Suprapubic skin (tissue), 4 donors: ENCODE data around the gene NHLH1.

ENCODE experiments used
- EP300 ChIP-seq: sonication (generic); formaldehyde crosslinking; IDR thresholded peaks from one replicate; pipeline ENCODE4 v1.6.1; 2017; ENCODE audit warnings: antibody characterized with exemption
- POLR2A ChIP-seq, 2 donors: fragments of 450-650 bp; IDR thresholded peaks; one replicate each; pipeline ENCODE4 v1.6.1; 2017; ENCODE audit warnings: antibody characterized with exemption in 2 of 2, mild to moderate bottlenecking in 2 of 2, moderate library complexity in 2 of 2
- POLR2AphosphoS5 ChIP-seq, 3 donors: sonication (generic); formaldehyde crosslinking; IDR thresholded peaks; one replicate each; pipeline ENCODE4 v1.6.1; 2017; ENCODE audit warnings: antibody characterized with exemption in 3 of 3
- TF ChIP-seq, protein P1 (sequence below), 2 donors: fragments of 200-600 bp in 1 of 2; fragments of 450-650 bp in 1 of 2; sonication (generic) in 1 of 2; IDR thresholded peaks; one replicate each; pipeline ENCODE4 v1.5.1; 2016 to 2019; ENCODE audit warnings: antibody characterized with exemption in 2 of 2, mild to moderate bottlenecking in 1 of 2, moderate library complexity in 1 of 2

DNA sequence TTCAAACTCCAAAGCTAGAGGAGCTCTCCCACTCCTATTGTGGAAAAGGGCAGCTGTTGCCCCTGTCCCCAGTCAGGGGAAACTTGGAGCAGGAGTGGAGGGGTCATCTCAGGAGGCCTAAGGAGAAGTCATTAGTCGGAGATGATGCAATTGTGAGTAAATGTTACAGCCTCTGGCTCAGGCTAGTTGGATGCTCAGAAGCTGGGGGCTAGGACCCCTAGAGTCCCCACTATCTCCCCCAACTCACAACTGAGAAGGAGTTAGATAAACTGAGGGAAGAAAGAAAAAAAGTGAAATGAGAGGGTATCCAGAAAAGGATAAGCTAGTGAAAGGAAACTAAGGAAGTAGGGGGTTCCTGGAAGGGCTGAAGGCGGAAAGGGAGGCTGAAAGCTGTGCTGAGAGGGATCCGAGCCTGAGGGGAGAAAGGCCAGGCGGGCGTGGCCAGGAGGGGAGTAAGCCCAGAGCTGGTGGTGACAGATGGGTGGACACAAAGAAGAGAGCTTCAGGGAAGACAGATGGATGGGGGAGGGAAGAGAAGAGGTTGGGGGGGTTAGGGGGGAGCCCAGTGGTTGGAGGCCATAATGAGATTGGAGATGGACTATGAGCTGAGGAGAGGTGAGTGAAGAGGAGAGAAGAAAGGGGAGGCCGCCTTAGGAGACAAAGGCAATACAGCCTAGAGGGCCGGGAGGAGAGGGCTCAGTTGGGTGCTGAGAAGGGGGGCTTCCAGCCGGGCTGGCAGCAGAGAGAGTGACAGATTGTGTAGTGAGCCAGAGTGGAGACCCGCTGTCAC is 4.5 kb upstream of the NHLH1 start:
- TF ChIP-seq, protein P1, sequence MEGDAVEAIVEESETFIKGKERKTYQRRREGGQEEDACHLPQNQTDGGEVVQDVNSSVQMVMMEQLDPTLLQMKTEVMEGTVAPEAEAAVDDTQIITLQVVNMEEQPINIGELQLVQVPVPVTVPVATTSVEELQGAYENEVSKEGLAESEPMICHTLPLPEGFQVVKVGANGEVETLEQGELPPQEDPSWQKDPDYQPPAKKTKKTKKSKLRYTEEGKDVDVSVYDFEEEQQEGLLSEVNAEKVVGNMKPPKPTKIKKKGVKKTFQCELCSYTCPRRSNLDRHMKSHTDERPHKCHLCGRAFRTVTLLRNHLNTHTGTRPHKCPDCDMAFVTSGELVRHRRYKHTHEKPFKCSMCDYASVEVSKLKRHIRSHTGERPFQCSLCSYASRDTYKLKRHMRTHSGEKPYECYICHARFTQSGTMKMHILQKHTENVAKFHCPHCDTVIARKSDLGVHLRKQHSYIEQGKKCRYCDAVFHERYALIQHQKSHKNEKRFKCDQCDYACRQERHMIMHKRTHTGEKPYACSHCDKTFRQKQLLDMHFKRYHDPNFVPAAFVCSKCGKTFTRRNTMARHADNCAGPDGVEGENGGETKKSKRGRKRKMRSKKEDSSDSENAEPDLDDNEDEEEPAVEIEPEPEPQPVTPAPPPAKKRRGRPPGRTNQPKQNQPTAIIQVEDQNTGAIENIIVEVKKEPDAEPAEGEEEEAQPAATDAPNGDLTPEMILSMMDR (IDR thresholded peaks at IDR 0.05): no peak
- TF ChIP-seq POLR2A (IDR thresholded peaks at IDR 0.05): no peak
- TF ChIP-seq POLR2AphosphoS5 (IDR thresholded peaks at IDR 0.05): no peak
- no peak for TF ChIP-seq EP300
